ENCODE measurements around the gene ZFHX3.
A peak's percentile ranks its signal among the peaks of the same experiment; 100 is the strongest.
"Not testable (repeated sequence)": the region's sequence is repeated elsewhere in the genome, so short reads cannot be mapped to it uniquely, and the experiment has no call there.

The ZFHX3 gene

GRCh38 chr16:73047536-73048291 is at the start of gene ZFHX3:
ZFHX3 (minus strand) TSS chr16:73048128; CDS start chr16:72960145, 87,983 bp downstream.
- peak; percentile 48 for DNase-seq

- no peak for DNase-seq
Observed at GRCh38 chr16:73096510-73096909, 48.6 kb upstream of the ZFHX3 start.

- DNase-seq: peak; percentile 52
Observed at GRCh38 chr16:73095885-73096421, 48.0 kb upstream of the ZFHX3 start.

- no peak for DNase-seq
Observed at GRCh38 chr16:73095142-73095820, 47.4 kb upstream of the ZFHX3 start.

GRCh38 chr16:73094371-73094770 is 46.4 kb upstream of the ZFHX3 start:
- DNase-seq: no peak

GRCh38 chr16:73093146-73094144 is 45.5 kb upstream of the ZFHX3 start:
- no peak for DNase-seq

- no peak for DNase-seq
Observed at GRCh38 chr16:73092236-73092781, 44.4 kb upstream of the ZFHX3 start.

- DNase-seq: no peak
Observed at GRCh38 chr16:73091174-73091573, 43.2 kb upstream of the ZFHX3 start.

GRCh38 chr16:73089420-73089819 is 41.5 kb upstream of the ZFHX3 start:
- no peak for DNase-seq

GRCh38 chr16:73086108-73086507 is 38.2 kb upstream of the ZFHX3 start:
- no peak for DNase-seq

GRCh38 chr16:73083271-73083670 is 35.3 kb upstream of the ZFHX3 start:
- no peak for DNase-seq

- DNase-seq: not testable (repeated sequence)
Observed at GRCh38 chr16:73082634-73083051, 34.7 kb upstream of the ZFHX3 start.

GRCh38 chr16:73080931-73081330 is 33.0 kb upstream of the ZFHX3 start:
- DNase-seq: no peak

- DNase-seq: no peak
Observed at GRCh38 chr16:73076324-73076810, 28.4 kb upstream of the ZFHX3 start.

- no peak for DNase-seq
Observed at GRCh38 chr16:73074382-73074781, 26.5 kb upstream of the ZFHX3 start.

- not testable (repeated sequence) for DNase-seq
Observed at GRCh38 chr16:73072051-73072450, 24.1 kb upstream of the ZFHX3 start.

GRCh38 chr16:73071131-73071940 is 23.4 kb upstream of the ZFHX3 start:
- peak; percentile 79 for DNase-seq

GRCh38 chr16:73069581-73070262 is 21.8 kb upstream of the ZFHX3 start:
- no peak for DNase-seq

GRCh38 chr16:73068541-73069401 is 20.8 kb upstream of the ZFHX3 start:
- DNase-seq: peak; percentile 27

Measured in NCI-H345 (cell line).